Loucy (cell line): Measurements from ENCODE around the gene TAAR5.

Experiments
- H2AFZ ChIP-seq: fragments of 200-600 bp; sonication (generic); 2 replicates; pipeline ENCODE4 v1.6.0; 2016; ENCODE audit warnings: antibody characterized with exemption, mild to moderate bottlenecking, low read length, moderate library complexity
- H3F3A ChIP-seq: fragments of 200-600 bp; 2 replicates; pipeline ENCODE4 v1.6.0; 2016; ENCODE audit warnings: antibody characterized with exemption, low read depth, mild to moderate bottlenecking
- H3K27me3 ChIP-seq: fragments of 200-600 bp; sonication (generic); 2 replicates; pipeline ENCODE4 v1.6.1; 2014; ENCODE audit warnings: low read length, mild to moderate bottlenecking; ENCODE audit not compliant: insufficient read depth, poor library complexity, severe bottlenecking
- H3K36me3 ChIP-seq: fragments of 200-600 bp; sonication (generic); 2 replicates; pipeline ENCODE4 v1.6.1; 2016; ENCODE audit warnings: low read length; ENCODE audit not compliant: insufficient read depth
- H3K4me1 ChIP-seq: fragments of 200-600 bp; sonication (generic); 2 replicates; pipeline ENCODE4 v1.5.1; 2014; ENCODE audit warnings: low read length, mild to moderate bottlenecking; ENCODE audit not compliant: insufficient read depth, poor library complexity, severe bottlenecking
- H3K4me2 ChIP-seq: fragments of 200-600 bp; sonication (generic); 2 replicates; pipeline ENCODE4 v1.6.0; 2014; ENCODE audit warnings: antibody characterized with exemption, low read length, low read depth, mild to moderate bottlenecking; ENCODE audit not compliant: poor library complexity, severe bottlenecking
- H3K4me3 ChIP-seq: fragments of 200-600 bp; sonication (generic); 2 replicates; pipeline ENCODE4 v1.5.1; 2014; ENCODE audit warnings: low read length, mild to moderate bottlenecking, mixed read lengths; ENCODE audit not compliant: poor library complexity, severe bottlenecking
- H3K79me2 ChIP-seq: fragments of 200-600 bp; sonication (generic); 2 replicates; pipeline ENCODE4 v1.6.1; 2014; ENCODE audit warnings: low read length; ENCODE audit not compliant: insufficient read depth
- H3K9ac ChIP-seq: fragments of 200-600 bp; sonication (generic); 2 replicates; pipeline ENCODE4 v1.6.0; 2014; ENCODE audit warnings: mild to moderate bottlenecking, low read depth, low read length, moderate library complexity; ENCODE audit not compliant: poor library complexity, severe bottlenecking
- H3K9me2 ChIP-seq: fragments of 200-600 bp; sonication (generic); replicated peaks from 2 replicates; pipeline ENCODE4 v1.6.1; 2016; ENCODE audit warnings: low read depth, low read length, mixed read lengths
- H3K9me3 ChIP-seq: fragments of 200-600 bp; sonication (generic); 2 replicates; pipeline ENCODE4 v1.6.1; 2014; ENCODE audit warnings: mild to moderate bottlenecking, antibody characterized with exemption, low read length, low read depth; ENCODE audit not compliant: insufficient read depth
- H4K20me1 ChIP-seq: fragments of 200-600 bp; sonication (generic); 2 replicates; pipeline ENCODE4 v1.6.0; 2014; ENCODE audit warnings: antibody characterized with exemption, low read length, mild to moderate bottlenecking; ENCODE audit not compliant: insufficient read depth, poor library complexity, severe bottlenecking
- EZH2phosphoT487 ChIP-seq: fragments of 200-600 bp; IDR thresholded peaks from 2 replicates; pipeline ENCODE4 v1.6.1; 2018; ENCODE audit warnings: antibody characterized with exemption, mild to moderate bottlenecking, moderate library complexity, borderline replicate concordance
- TF ChIP-seq, protein P1 (sequence below): fragments of 200-600 bp; sonication (generic); conservative IDR thresholded peaks from 2 replicates; pipeline ENCODE4 v1.5.1; 2014; ENCODE audit warnings: mild to moderate bottlenecking, antibody characterized with exemption, low read length

Gene TAAR5

DNA sequence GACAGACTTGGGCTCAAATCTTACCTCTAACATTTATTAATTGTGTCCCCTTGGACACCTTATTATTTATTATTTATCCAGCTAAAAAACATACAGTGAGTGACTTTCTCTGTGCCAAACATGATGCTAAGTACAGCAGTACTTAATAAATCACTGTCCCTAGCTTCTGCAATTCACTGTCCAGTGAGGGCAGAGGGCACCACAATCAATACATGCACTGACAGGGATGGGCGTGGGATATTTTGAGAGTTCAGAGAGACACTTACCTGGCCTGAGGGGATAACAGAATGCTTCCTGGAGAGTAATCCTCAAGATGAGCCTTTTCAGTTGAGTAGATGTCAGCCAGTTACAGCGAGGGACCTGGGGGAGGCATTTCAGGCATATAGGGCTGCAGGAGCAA is 43.8 kb upstream of the TAAR5 start:
- no peak overlapping the region for H2AFZ ChIP-seq
- no peak overlapping the region for H3K4me2 ChIP-seq
- H4K20me1 ChIP-seq: no peaks in the 10 kb centered on the region
- no peaks in the 10 kb centered on the region for H3F3A ChIP-seq
- H3K79me2 ChIP-seq: no peaks in the 10 kb centered on the region
- H3K27me3 ChIP-seq: no peaks in the 10 kb centered on the region
- no peaks in the 10 kb centered on the region for H3K36me3 ChIP-seq
- no peak for TF ChIP-seq EZH2phosphoT487
- TF ChIP-seq, protein P1, sequence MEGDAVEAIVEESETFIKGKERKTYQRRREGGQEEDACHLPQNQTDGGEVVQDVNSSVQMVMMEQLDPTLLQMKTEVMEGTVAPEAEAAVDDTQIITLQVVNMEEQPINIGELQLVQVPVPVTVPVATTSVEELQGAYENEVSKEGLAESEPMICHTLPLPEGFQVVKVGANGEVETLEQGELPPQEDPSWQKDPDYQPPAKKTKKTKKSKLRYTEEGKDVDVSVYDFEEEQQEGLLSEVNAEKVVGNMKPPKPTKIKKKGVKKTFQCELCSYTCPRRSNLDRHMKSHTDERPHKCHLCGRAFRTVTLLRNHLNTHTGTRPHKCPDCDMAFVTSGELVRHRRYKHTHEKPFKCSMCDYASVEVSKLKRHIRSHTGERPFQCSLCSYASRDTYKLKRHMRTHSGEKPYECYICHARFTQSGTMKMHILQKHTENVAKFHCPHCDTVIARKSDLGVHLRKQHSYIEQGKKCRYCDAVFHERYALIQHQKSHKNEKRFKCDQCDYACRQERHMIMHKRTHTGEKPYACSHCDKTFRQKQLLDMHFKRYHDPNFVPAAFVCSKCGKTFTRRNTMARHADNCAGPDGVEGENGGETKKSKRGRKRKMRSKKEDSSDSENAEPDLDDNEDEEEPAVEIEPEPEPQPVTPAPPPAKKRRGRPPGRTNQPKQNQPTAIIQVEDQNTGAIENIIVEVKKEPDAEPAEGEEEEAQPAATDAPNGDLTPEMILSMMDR: no peak
- no peak overlapping the region for H3K9ac ChIP-seq
- no peaks in the 10 kb centered on the region for H3K9me3 ChIP-seq
- H3K4me3 ChIP-seq: no peak overlapping the region
- no peaks in the 10 kb centered on the region for H3K9me2 ChIP-seq
- no peaks in the 10 kb centered on the region for H3K4me1 ChIP-seq

DNA sequence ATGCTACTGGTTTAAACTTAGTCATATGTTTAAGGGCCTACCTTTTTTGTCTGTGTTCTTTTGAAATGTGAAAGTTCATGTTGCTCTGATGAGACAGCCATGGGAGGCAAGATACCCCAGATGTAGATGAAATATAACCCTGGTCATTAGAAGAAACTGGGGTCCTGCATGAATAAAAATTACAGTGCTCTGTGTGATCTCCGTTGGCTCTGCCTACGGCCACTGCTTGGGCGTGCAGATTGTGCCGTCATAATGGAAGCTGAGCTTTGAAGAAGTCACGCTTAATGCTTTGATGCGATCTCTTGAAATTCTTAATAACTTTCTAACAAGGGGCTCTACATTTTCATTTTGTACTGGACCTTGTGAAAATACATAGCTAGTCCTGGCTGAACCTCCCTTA is 34.6 kb upstream of the TAAR5 start, which contains the start of gene TAAR2:
TSS of gene TAAR2 (minus strand) at position 101 of the 400 bp plus-strand sequence. CDS start at position 101, 0 bp downstream.
- Histone ChIP-seq H3K9me3 (no peaks in the 10 kb centered on the region), H3K9me2 (no peaks in the 10 kb centered on the region), H4K20me1 (no peaks in the 10 kb centered on the region), H3K4me2 (no peak within 1 kb of the TSS), H3F3A (no peaks in the 10 kb centered on the region), H3K9ac (no peak within 1 kb of the TSS), H3K79me2 (no peaks in the 10 kb centered on the region), H2AFZ (no peak within 1 kb of the TSS), H3K4me3 (no peak within 1 kb of the TSS), H3K27me3 (no peaks in the 10 kb centered on the region), H3K36me3 (no peaks in the 10 kb centered on the region), H3K4me1 (no peaks in the 10 kb centered on the region)
- TF ChIP-seq EZH2phosphoT487: no peak
- TF ChIP-seq, protein P1: no peak

DNA sequence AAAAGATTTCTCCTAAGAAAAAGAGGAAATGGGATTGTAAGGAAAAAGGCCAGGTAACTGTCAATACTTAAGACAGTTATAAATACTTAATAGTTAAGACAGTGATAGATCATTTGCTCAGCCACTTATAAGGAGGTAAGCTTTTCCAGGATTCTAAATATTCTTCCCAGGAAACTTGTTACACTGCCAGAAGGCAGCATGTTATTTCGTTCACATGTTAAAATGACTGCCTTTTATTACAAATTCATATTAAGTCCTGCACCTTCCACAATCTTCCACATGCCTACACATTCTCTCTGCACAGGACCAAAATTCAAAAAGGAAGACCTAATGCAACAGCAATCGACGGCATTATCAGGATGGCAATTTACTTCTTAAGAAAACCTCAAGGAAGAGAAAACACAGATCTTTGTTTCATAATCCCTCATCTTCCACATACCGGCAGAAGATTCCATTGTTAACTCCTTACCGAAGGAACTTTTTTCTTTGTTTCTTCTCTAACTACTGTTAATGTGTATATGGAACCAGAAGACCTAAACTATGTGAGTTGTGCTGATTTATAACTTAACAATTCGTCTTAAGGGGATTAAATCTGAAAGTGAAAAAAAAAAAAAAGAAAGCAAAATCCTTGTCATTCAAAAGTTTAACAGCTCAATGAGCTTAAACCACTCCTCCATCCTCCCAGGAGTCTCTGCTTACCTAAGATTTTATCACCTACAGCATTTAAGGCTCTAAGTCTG is 33.7 kb upstream of the TAAR5 start:
- no peak for TF ChIP-seq EZH2phosphoT487
- TF ChIP-seq, protein P1: no peak
- Histone ChIP-seq H2AFZ (no peak overlapping the region), H3K9ac (no peak overlapping the region), H4K20me1 (no peaks in the 10 kb centered on the region), H3K79me2 (no peaks in the 10 kb centered on the region), H3K4me1 (no peaks in the 10 kb centered on the region), H3K4me2 (no peak overlapping the region), H3K9me3 (no peaks in the 10 kb centered on the region), H3F3A (no peaks in the 10 kb centered on the region), H3K4me3 (no peak overlapping the region), H3K27me3 (no peaks in the 10 kb centered on the region), H3K36me3 (no peaks in the 10 kb centered on the region), H3K9me2 (no peaks in the 10 kb centered on the region)
